Measurements from ENCODE around the gene SYN1. TPM values are rescaled to one million over a fixed set of nuclear protein-coding genes. Genes with fewer than 3 reads are reported as not detected.

Gene SYN1
- total RNA-seq, 1 experiment from 2014 or later = 0.49 TPM

DNA sequence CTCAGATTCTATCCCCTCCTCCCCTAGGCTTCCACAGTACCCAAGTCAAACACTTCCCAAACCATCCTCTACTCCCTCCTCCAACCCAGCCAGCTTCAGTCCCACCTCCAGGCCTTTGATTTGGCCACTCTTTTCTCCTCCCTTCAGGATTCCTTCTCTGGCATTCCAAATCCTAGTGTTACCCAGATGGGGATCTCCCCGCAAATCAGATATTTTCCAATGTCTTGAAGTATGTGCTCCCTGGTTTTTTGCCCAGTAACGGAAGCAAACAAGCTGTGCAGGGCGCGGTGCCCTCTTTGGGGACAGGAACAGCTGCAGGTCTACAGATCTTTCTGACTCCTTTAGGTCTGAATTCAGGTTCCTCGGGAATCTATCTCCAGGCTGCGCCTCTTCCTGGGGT is 2.2 kb upstream of the SYN1 start:
- ChIA-PET POLR2A (no interaction called here), CTCF (no interaction called here)
- no peak for DNase-seq (ENCODE audit: unreplicated experiment)
- Mint-ChIP-seq H3K36me3 (ENCODE audit: insufficient read depth, unreplicated experiment) (peaks cover 6% of the 10 kb centered on the region), H3K27me3 (ENCODE audit: insufficient read depth, unreplicated experiment) (no peaks in the 10 kb centered on the region), H3K4me1 (ENCODE audit: insufficient read depth, unreplicated experiment) (no peaks in the 10 kb centered on the region), H3K4me3 (ENCODE audit: unreplicated experiment) (no peak overlapping the region), H3K27ac (ENCODE audit: low read depth, unreplicated experiment) (no peak overlapping the region), H3K9me3 (ENCODE audit: unreplicated experiment) (peaks cover 8% of the 10 kb centered on the region)
- intact Hi-C loops (cut with micrococcal nuclease) = no loop called here
- BruUV-seq (replicated peaks) = no TSS peak
- no peak for TF ChIP-seq CTCF (IDR thresholded peaks at IDR 0.05; ENCODE audit: unreplicated experiment)

GRCh38 chrX:47620303-47620685 is 637 bp upstream of the SYN1 start:
- CTCF ChIA-PET = no interaction called here

GRCh38 chrX:47618923-47619485 is 653 bp downstream of the SYN1 start:
- no peak for TF ChIP-seq CTCF (IDR thresholded peaks at IDR 0.05; ENCODE audit: unreplicated experiment)

More at GRCh38 chrX:47620303-47620685, 637 bp upstream of the SYN1 start:
- Mint-ChIP-seq H3K27ac (ENCODE audit: low read depth, unreplicated experiment) (no peak overlapping the region), H3K9me3 (ENCODE audit: unreplicated experiment) (peaks cover 6% of the 10 kb centered on the region), H3K27me3 (ENCODE audit: insufficient read depth, unreplicated experiment) (no peaks in the 10 kb centered on the region), H3K4me3 (ENCODE audit: unreplicated experiment) (no peak overlapping the region), H3K36me3 (ENCODE audit: insufficient read depth, unreplicated experiment) (peaks cover 6% of the 10 kb centered on the region), H3K4me1 (ENCODE audit: insufficient read depth, unreplicated experiment) (no peaks in the 10 kb centered on the region)
- POLR2A ChIA-PET = interaction anchor here (0.7 kb wide), 2 partner anchors 10 to 321 kb away, joined by 3 to 5 read pairs; no protein-coding TSS in a partner anchor
- intact Hi-C loops (cut with micrococcal nuclease) = no loop called here
- DNase-seq (ENCODE audit: unreplicated experiment) = no peak
- no TSS peak for BruUV-seq (replicated peaks)
- no peak for TF ChIP-seq CTCF (IDR thresholded peaks at IDR 0.05; ENCODE audit: unreplicated experiment)

DNA sequence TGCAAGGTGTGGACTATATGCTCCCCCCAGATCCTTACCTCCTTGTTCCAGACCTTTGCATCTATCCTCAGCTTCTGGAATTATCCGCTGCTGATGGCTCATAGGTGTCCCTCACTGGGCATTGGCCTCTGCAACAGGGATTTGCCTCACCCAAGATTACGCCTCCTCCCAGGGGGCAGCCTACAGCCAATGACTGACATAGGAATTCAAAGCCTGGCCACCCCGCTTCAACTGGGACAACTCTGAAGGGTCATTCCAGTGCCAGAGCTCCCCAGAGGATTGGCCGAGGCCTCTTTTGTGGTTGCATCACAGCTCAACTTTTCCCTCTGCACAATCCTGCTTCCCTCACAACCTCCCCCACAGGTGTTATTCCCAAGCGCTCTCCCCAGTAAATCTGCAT is 5.0 kb downstream of the SYN1 start:
- intact Hi-C loops (cut with micrococcal nuclease) = no loop called here
- H3K9me3 Mint-ChIP-seq (ENCODE audit: unreplicated experiment) = no peaks in the 10 kb centered on the region

More at GRCh38 chrX:47618923-47619485, 653 bp downstream of the SYN1 start:
- H3K27me3 Mint-ChIP-seq (ENCODE audit: insufficient read depth, unreplicated experiment) = no peaks in the 10 kb centered on the region
- H3K4me1 Mint-ChIP-seq (ENCODE audit: insufficient read depth, unreplicated experiment) = no peaks in the 10 kb centered on the region
- BruUV-seq (replicated peaks) = no TSS peak
- H3K9me3 Mint-ChIP-seq (ENCODE audit: unreplicated experiment) = no peaks in the 10 kb centered on the region
- CTCF ChIA-PET = no interaction called here
- POLR2A ChIA-PET = no interaction called here
- H3K36me3 Mint-ChIP-seq (ENCODE audit: insufficient read depth, unreplicated experiment) = peaks cover 6% of the 10 kb centered on the region
- intact Hi-C loops (cut with micrococcal nuclease) = no loop called here
- peak overlapping the region; percentile 59 for H3K4me3 Mint-ChIP-seq (ENCODE audit: unreplicated experiment)
- H3K27ac Mint-ChIP-seq (ENCODE audit: low read depth, unreplicated experiment) = no peak overlapping the region
- DNase-seq (ENCODE audit: unreplicated experiment) = no peak

More for the DNA sequence above, 5.0 kb downstream of the SYN1 start:
- DNase-seq (ENCODE audit: unreplicated experiment) = no peak
- no peak overlapping the region for H3K4me3 Mint-ChIP-seq (ENCODE audit: unreplicated experiment)
- no peaks in the 10 kb centered on the region for H3K4me1 Mint-ChIP-seq (ENCODE audit: insufficient read depth, unreplicated experiment)
- no peaks in the 10 kb centered on the region for H3K27me3 Mint-ChIP-seq (ENCODE audit: insufficient read depth, unreplicated experiment)
- POLR2A ChIA-PET = interaction anchor here (0.8 kb wide), 1 partner anchor 32 kb away, joined by 3 read pairs; the partner anchor contains the start of gene TIMP1
- CTCF ChIA-PET = interaction anchor here (0.8 kb wide), 1 partner anchor 74 kb away, joined by 3 read pairs; no protein-coding TSS in a partner anchor
- TF ChIP-seq CTCF (IDR thresholded peaks at IDR 0.05; ENCODE audit: unreplicated experiment) = no peak
- H3K36me3 Mint-ChIP-seq (ENCODE audit: insufficient read depth, unreplicated experiment) = no peaks in the 10 kb centered on the region
- no TSS peak for BruUV-seq (replicated peaks)
- no peak overlapping the region for H3K27ac Mint-ChIP-seq (ENCODE audit: low read depth, unreplicated experiment)
